Mesenchymal stem cell (in vitro differentiated cells and primary cell): ENCODE results near the gene LHCGR. TPM values are rescaled to one million over a fixed set of nuclear protein-coding genes. Genes with fewer than 3 reads are reported as not detected.

Source experiments
- small RNA-seq: library from polyadenylated mRNA; stranded (forward); fragments of <200 nt; extraction: miRNeasy Mini kit (QIAGEN cat#:217004); gene quantifications from one replicate; pipeline ENCODE3, GENCODE V24; 2013; ENCODE audit warnings: low read depth

LHCGR gene

Small RNA genes within 50 kb of the gene (small RNA-seq; reads per million reads assigned to genes)
- not detected for gene ELOBP3
